Fibroblast of mammary gland (primary cell): ENCODE results near the gene FGF2.

Source experiments
- DNase-seq: peaks from one replicate; pipeline ENCODE4 v3.0.0-alpha.2; 2010; ENCODE audit warnings: low read depth
- H3K4me3 ChIP-seq: 2 replicates; pipeline ENCODE4 v1.5.1; 2011; ENCODE audit warnings: low read depth, mild to moderate bottlenecking, low read length, moderate library complexity; ENCODE audit not compliant: control insufficient read depth
- TF ChIP-seq, protein P1 (sequence below): conservative IDR thresholded peaks from 2 replicates; pipeline ENCODE4 v1.5.1; 2011; ENCODE audit warnings: low read depth, low read length, inconsistent platforms; ENCODE audit not compliant: control insufficient read depth, insufficient read depth

The FGF2 gene

GRCh38 chr4:122873821-122874593, 47.4 kb downstream of the FGF2 start:
- TF ChIP-seq, protein P1, sequence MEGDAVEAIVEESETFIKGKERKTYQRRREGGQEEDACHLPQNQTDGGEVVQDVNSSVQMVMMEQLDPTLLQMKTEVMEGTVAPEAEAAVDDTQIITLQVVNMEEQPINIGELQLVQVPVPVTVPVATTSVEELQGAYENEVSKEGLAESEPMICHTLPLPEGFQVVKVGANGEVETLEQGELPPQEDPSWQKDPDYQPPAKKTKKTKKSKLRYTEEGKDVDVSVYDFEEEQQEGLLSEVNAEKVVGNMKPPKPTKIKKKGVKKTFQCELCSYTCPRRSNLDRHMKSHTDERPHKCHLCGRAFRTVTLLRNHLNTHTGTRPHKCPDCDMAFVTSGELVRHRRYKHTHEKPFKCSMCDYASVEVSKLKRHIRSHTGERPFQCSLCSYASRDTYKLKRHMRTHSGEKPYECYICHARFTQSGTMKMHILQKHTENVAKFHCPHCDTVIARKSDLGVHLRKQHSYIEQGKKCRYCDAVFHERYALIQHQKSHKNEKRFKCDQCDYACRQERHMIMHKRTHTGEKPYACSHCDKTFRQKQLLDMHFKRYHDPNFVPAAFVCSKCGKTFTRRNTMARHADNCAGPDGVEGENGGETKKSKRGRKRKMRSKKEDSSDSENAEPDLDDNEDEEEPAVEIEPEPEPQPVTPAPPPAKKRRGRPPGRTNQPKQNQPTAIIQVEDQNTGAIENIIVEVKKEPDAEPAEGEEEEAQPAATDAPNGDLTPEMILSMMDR = no peak
- peak overlapping the region; percentile 2 for H3K4me3 ChIP-seq
- DNase-seq = peak; percentile 87

DNA sequence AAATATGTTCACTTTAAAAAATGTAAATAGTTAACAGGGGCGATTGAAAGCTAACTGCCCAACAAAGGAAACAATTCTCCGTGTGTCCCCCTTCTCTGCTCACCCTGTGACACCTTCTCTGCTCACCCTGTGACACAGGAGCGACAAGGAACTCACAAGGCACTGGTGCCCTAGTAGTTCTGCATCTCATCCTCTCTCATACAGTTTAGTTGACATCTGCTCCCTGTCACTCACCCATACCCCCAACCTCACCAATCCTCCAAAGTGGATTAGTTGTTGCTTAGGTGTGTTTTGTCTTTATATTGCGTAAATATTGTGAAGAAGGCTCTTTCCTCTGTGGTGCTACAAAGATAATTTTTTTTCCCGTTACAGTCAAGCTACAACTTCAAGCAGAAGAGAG, 49.3 kb downstream of the FGF2 start:
- DNase-seq = no peak
- no peak overlapping the region for H3K4me3 ChIP-seq
- TF ChIP-seq, protein P1 = no peak

DNA sequence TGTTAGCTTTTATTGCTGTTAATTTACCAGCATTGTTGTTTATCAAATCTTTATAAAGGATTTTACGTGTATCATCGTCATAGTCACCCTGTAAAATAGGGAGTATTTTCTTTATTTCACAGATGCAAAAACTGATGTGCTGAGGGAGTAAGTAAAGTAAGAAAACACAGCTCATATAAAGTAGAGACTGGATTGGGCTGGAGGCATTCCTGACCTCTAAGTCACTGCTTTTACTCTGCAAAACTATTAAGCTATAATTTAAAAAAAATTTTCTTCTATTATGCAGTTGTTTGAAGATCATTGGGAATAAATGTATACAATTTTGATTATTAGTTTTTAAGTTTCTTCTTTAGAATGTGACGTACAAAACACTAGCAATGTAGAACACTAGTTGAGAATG, 49.8 kb downstream of the FGF2 start:
- DNase-seq = no peak
- no peak overlapping the region for H3K4me3 ChIP-seq
- TF ChIP-seq, protein P1 = no peak

DNA sequence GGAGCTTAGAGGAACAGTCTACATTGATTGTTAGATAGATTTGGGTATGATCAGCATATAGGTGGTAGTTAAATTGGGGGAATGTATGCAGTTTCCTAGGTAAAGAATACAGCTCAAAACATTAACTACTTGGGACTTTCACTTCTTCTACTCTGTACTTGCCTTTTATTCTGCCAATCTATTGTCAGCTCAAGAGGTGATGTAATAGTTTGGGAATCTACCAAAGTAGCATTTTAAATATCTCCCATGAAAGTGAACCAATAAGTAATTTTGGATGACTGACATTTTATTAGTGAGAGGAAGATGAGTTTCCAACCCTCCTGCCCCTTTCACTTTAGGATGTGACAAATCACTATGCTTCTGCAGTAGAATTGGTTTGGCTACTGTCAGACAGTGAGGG, 52.4 kb downstream of the FGF2 start:
- TF ChIP-seq, protein P1 = no peak
- no peak overlapping the region for H3K4me3 ChIP-seq
- no peak for DNase-seq

DNA sequence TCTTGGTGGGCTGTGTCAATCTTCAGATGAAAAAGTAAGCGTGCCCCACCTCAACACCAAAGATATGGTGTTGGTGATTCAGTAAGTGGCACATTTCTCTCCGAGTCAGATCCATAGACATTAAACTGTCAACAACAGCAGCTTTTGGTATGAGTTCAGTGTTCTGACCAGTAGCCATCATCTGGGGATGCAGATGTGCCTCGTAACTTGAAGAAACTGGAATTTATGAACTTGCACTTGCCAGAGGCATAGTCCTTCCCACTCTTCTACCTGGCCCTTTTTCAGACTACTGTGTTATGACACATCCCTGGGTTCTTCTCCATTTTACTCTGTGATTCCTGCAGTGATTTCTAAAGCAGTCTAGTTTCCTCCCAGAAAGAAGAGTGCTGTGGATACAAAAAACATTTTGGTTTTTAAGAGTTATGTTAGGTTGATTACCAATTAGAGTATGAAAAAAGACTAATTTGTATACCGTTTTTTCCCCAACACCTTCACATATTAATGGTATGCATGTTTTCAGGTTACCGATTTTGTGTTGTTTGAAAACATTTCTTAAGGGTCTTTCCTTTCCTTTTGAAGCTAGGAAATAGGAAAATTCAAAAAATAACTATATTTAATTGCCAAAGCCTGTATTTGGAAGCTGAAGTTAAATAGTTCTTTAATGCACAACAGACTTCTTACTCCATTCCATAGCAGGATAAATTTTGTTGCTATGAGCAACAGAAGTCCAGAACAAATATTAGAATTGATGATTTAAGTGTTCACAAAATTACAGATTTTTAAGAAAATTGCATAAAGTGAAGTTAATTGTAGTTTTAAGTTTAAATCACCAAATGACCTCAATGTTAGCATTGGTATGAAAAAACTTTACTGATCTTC, 56.5 kb downstream of the FGF2 start:
- DNase-seq = peak; percentile 35
- TF ChIP-seq, protein P1 = no peak
- H3K4me3 ChIP-seq = no peak overlapping the region

DNA sequence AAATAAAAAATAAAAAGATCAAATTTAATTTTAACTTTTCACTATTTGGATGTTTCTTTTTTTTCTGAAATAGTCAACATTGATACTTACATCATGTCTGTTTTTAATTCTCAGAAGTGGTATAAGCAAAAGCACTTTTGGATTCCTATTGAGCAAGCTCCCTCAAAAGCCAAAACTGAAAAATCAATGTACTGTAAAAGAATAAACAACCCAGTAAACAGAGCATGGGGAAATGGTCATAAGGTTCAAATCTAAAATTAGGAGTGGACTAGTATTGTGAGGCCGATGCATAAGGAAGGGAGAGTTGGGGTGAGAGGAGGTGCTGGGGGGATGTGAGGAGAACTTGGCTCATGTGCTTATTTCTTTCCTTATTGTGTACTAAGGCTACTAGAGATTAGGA, 57.9 kb downstream of the FGF2 start:
- no peak for DNase-seq
- H3K4me3 ChIP-seq = no peak overlapping the region
- TF ChIP-seq, protein P1 = no peak
